ENCODE results near the gene CEP290.
"Not testable (repeated sequence)": the region's sequence is repeated elsewhere in the genome, so short reads cannot be mapped to it uniquely, and the experiment has no call there.

CEP290 gene

DNA sequence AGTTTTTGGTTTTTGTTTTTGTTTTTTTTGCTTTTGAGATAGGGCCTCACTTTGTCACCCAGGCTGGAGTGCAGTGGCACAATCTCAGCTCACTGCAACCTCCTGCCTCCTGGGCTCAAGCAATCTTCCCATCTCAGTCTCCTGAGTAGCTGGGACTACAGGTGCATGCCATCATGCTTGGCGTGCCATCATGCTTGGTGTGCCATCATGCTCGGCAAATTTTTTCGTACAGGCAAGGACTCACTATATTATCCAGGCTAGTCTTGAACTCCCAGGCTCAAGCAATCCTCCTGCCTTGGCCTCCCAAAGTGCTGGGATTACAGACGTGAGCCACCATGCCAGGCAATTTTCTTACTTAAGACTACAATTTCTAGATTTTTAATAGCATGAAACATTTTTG is 2.2 kb downstream of the CEP290 start:
- not testable (repeated sequence) for DNase-seq

DNA sequence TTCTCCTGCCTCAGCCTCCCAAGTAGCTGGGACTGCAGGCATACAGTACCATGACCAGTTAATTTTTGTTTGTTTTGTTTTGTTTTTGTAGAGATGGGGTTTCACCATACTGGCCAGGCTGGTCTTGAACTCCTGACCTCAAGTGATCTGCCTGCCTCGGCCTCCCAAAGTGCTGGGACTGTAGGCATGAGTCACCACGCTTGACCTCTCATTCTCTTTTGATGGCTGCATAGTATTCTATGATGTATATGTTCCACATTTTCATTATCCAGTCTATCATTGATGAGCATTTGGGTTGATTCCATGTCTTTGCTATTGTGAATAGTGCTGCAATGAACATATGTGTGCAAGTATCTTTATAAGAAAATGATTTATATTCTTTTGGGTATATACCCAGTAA is 8.7 kb downstream of the CEP290 start:
- DNase-seq: not testable (repeated sequence)

DNA sequence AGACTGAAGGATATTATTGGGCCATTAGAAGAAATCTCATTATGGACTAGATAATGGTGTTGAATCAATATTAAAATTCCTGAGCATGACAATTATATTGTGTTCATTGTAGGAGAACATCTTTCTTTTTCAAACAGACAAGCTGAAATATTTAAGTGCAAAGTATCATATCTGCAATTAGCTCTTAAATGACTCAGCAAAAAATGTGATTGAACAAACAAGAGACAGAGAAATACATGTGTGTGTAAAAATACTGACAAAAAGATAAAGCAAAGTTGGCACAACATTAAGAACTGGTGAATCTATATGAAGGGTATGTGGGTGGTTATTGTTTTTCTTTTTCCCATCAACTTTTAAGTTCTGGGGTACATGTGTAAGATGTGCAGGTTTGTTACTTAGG is 9.5 kb downstream of the CEP290 start:
- DNase-seq: no peak

DNA sequence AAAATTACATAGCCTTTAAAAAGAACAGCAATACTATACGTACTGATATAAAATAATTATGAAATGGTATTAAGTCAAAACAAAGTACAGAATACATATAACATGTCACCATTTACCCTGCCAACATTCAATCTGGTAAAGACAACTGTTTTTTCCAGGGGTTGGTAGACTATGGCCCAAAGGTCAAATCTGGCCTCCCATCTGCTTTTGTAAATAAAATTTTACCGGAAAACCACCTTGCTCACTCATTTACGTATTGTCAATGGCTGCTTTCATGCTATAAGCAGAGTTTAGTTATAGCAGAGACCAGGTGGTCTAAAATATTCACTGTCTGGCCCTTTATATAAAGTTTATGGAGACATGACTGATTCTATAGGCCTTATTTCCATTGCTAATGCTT is 14.0 kb downstream of the CEP290 start:
- no peak for DNase-seq

DNA sequence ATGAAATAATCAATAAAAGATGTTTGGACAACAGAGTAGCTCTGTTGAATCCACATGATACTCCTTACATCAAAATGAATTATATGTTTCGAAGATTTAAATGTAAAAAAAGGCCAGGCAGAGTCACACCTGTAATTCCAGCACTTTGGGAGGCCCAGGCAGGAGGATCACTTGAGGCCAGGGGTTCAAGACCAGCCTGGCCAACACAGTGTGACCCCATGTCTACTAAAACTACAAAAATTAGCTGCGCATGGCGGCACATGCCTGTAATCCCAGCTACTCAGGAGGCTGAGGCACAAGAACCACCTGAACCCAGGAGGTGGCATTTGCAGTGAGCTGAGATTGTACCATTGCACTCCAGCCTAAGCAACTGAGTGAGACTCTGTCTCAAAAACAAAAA is 14.8 kb downstream of the CEP290 start:
- DNase-seq: no peak

DNA sequence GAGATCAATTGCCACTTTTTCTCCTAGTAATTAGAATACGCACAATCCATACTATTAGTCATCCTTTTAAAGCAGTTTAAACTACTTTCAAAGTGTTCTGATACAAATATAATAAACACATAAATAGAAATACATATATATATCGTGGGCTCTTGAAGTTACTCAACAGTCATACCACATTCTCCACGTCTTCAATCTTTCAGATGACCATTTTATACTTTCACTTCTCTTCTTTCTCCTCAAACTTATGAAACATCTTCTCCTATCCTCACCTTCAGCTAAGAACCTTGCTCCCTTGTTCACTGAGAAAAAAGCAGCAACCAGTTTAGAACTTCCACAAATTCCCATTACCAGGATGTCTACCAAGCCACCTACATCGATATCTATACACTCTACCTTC is 19.2 kb downstream of the CEP290 start:
- DNase-seq: no peak

DNA sequence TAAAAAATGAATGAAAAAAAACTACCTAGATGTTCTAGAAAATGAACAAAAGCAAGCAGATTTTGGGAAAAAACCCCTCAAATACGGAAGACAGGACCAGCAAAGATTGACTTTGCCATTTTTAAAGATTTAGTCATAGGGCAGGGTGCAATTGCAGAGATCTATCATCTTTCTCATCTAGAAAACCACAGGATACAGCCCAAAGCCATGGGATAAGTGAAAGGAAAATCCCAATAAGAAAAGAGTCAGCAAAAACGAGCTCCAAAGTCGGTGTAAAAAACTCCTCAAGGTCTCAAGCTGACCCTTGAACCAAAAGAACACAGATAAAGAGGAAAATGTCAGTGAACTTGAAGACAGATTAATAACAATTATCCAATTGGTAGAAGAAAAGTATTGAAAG is 28.0 kb downstream of the CEP290 start:
- peak; percentile 51 for DNase-seq

DNA sequence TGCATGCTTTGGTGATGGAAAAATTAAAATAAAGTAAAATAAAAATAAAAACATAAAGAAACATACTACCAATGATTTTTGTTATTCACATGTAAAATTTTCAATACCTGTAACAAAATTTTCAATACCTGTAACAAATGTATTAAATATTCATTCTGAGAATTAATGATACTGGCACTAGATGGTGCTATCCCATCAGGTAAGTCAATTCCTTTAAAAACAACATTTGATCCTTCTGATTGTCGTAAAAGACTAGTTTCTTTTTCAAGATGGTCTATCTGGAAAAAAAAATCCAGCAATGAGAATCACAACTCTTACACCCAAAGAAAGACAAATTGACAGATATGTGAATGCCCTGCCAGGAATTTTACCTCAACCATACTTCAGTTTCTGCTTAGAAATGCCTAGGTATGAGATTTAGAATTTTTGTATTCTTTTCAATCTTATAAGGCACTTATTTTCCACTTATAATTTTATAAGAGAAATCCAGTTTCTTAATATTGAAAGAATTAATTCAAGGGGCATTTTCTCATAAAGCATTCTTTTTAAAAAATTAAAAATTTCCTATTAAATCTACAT is 30.7 kb downstream of the CEP290 start:
- peak; percentile 57 for DNase-seq

DNA sequence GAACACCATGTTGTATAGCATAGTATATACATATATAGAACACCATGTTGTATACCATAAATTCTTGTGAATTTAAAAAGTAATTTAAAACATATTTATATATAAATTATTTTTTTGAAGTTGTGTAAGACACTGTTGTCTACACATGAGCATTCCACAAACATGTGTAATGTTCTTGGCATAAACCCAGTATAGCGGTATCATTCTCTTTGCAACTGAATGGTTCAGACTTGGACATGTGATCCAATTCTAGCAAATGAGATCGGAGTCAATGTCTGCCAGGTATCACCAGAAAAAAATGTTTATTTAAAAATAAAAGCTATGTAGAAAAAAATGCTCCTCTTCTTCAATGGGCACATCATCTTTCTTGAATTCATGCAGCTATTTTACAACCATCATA is 33.9 kb downstream of the CEP290 start:
- peak; percentile 41 for DNase-seq

DNA sequence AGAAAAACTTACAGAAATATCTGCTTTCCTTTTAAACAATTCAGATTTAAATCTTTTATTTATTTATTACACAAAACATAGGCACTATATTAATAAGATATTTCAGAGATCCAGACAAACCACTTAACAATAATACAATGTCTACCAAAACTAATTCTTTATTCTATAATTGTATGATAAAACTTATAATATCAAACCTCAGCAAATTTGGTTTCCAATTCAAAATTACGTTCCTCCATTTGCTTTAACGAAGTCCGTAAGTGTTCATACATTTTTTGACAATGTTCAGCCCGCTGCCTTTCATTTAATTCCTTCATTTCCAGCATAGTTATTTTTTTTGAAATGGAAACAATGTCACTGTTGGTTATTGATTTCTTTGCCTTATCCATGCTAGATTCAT is 48.3 kb downstream of the CEP290 start:
- no peak for DNase-seq

DNA sequence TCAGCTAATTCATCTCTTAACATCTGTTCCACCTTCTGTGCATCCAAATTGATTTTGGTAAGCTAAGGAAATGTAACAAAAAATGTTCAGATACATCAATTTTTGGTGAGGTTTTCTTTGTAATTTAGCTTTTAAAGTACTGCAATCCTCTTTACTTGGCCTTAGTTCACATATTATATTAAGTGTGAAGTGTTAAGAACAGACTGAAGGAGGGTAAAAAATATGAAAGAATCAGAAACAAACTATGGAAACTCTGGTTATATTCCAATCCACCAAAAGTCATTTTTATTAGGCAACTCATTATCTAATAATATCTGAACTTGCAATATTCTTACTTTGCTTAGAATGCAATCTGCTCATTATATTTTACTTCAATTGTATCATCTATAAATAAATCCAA is 49.1 kb downstream of the CEP290 start:
- no peak for DNase-seq

DNA sequence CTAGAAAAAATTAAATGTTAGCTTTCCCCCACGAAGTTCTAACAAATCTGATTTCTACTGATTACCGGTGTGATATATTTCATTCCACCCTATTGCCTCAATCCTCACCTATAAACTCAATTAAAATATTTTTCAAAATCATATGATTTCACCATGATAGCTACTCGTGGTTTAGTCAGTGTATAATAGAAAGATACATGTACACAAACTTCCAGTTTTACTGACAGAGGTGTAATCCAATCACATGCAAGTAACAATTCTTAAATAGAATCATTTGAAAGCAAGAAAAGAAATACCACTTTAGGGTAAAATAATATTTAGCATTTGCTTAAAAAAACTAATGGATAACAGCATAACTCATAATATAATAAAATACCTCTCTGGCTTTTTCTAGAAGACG is 57.7 kb downstream of the CEP290 start:
- DNase-seq: no peak

DNA sequence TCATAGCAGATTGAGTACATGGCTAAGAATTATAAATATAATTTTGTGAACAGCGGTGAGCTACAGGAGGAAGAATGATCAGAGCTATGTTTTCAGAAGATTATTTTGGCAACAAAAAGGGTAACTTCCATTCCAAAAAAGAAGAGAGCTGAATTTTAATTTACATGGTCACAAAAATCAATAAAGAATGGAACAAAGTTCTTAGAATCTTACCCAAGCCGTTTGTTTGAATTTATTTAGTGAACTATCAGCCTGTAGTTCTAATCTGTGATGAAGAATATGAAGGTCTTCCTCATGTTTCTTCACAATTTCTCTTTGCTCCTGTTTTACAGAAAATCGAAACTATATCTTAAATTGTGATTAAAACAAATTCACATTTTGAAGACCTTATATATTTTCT is 58.3 kb downstream of the CEP290 start:
- no peak for DNase-seq

DNA sequence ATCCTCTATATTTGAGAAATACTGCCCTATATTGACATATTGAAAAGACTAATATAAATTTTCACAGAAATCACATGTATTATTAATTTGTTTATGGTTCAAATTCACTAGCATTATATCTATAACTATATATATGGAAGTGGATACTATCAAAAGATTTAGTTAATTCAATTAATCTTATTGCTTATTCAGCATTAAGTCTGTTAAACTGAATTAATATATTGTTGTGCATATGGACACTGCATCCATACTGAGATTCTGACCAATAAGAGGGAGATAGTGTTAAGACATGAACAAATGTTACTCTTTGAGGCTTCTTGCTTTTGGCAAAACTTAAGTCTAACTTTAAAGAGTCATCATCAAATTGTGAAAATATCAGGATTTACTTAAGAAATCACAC is 60.6 kb downstream of the CEP290 start:
- DNase-seq: no peak

DNA sequence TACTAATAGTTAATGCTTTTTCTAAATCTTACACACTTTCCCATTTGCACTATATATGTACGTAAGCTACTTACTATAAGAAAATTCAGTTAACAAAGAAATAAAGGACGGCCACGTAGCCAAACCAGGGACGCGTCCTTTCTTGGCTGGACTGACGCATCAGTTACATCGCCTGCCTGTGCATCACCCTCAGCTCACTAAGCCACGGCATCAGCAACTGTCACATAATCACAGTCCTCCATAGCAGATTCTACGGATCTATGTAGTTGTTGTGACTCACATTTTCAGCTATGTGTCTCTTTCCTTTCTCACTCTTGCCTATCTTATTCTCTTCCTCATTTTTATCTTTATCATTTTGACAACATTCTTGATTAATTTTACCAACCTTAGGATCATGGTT is 74.6 kb downstream of the CEP290 start:
- peak; percentile 28 for DNase-seq

DNA sequence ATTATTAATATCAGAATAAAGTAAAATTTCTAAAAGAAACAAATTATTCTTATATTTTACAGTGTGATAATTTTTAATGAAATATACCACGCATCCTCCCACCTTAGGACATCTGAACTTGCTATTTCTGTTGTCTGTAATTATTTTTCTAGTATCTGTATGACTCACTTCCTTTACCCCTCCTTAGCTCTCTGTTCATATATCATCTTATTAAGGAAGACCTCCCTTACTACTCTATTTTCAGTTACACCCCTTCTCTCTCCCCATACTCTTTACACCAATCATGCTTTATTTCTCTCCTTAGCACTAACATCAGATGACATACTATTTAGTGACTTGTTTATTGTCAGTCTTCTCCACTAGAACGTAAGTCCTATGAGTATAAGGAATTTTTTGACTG is 78.5 kb downstream of the CEP290 start:
- DNase-seq: peak; percentile 14

DNA sequence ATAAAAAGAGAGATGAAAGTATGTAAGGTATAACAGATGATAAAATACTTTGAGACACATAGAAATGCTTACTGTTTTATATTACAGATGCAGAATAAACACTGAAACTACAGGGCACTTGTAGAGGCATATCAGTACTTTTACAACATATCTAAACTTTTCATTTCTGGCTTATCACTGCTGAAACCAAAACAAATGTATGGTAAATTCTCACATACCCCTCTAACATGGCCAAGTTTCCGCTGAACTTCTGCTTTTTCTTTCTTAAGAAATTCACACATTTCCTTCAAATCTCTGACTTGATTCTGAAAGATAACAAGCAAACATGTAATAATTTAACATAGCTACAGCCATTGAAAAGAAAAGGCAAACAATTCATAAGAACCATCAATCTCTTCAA is 79.4 kb downstream of the CEP290 start:
- DNase-seq: no peak

DNA sequence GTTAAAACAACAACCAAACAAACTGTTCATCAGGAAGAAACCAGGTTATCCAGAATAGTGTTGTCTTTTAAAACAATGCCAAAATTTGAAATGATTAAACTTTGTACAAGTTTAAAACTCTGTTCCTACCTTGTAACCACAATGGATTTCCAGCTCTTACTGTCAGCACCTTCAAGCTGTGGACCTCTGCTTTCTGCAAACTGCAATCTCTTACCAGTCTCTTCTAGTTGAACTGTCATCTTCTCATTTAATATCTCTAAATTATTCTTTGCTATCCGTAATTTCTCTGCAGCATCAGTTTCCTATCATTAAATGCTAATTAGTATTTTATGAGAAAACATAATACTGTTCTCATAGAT is 83.2 kb downstream of the CEP290 start:
- no peak for DNase-seq

DNA sequence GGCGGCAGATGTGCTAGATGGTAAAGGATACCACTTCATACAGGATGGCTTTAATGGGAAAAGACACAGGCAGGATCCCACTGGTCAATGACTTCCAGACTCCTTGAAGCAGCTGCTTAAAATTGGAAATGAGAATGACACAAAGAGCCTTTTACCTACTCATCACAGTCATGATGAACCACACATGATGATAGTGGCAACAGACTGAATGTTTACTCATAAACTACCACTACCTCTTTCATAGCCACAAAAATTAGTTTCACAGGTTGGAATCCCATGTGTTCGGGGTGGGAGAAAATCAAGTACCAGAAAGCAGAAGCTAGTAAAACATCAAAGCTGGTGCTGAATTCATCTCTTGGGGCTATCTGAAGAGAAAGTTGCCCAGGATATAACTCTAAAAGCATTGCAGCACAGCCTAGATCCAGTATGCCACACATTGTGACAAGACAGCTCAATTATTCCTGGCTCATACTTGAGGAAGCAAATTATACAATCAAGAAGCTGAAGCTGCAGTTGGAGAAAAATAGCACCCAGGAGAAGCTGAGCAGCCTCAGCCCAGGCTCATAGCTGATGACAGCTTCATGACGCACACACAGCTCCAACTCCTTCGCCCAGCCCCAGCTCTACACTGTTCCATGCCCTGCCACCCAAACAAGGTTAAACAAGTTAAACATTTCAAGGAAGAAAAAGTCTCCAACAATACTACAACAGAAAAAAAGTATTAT is 83.7 kb downstream of the CEP290 start:
- DNase-seq: peak; percentile 38

DNA sequence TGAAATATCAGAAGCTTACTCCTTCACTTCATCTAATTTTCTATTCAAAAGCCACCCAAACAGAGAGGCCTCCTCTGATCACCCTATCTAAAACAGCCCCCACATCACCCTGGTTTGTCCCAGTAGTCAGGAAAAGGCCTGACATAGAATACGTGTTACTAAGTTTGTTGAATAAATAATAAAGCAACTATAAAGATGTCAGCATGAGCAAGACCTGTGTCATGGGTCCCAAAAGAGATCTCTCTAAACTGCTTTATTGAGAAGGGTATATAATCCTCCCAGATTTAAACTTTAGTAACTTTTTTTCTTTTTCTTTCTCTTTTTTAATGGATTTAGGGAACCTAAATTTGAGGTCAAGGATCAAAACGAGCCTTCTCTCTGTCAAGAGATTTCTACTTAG is 85.3 kb downstream of the CEP290 start:
- no peak for DNase-seq

DNA sequence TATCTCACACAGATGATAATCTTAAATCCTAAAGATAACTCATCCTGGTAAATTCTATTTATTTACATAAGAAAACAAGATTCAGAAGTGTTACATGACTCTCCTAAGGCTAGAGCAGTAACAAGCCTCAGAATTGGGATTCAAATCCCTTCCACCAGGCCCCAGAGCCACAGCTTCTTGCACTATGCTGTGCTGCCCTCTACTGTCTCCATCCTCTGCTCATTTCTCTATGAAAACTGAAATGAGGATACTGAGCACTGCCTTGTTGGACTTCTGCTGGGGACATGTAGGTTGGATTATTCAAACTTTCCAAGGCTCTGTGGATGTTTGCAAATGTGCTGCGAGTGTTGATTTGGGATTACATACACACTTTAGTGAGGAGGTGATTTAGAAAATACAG is 89.2 kb downstream of the CEP290 start:
- peak; percentile 30 for DNase-seq

DNA sequence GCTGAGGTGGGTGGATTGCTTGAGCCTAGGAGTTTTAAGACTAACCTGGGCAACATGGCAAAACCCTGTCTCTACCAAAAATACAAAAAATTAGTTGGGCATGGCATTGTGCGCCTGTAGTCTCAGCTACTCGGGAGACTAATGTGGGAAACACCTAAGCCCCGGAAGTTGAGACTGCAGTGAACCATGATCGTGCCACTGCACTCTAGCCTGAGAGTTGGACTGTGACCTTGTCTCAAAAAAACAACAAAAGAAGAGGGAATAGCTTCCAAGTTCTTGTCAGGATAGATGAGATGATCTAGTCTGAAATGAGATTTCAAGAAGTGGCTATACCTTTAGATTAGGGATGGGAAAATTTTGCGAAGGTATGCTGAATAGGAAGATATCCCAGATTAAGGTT is 97.9 kb downstream of the CEP290 start:
- DNase-seq: no peak

DNA sequence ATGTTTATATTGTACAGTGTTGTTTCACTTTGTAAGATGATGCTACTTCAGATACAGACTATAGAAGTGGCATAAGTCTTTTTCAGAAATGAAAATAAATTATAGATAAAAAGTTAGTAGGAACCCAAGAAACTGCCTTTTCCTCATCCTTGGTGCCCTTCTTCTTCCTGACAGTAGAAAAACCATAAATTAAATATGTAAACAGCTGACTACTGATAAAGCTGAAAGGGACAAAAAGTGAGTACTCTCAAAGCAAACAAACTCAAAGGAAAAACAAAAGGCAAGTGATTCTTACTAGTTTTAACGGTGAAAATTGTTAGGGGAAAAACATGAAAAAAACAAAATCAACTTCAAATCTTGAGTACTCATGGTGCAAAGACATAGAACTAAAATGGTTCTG is 104.1 kb downstream of the CEP290 start:
- DNase-seq: no peak

DNA sequence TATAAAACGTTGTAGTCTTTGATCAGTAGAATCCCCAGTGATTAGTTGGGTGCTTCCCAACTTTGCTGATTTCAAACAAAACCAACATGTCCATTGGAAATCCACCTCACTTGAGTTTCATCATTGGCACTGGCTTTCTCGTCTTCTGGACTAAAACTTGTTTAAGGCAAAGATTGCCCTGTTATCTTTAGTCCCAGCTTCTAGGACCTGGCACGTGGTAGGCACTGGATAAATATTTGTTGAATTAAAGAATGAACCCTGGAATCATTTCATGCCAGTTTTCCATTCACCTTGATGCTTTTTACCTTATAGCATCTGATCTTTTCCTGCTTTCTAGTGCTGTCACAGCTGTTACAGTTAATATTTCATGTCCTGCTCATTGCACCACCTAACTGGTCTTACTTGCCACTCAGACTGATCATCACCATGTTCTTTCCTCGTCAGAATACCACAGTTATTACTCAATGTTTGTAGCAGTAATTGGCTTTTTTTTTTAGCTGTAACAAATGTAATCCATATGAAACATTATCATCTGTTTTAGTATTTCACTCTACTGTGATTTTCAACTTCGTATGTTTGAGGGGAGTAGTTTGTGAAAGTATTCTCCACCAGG is 105.4 kb downstream of the CEP290 start:
- DNase-seq: peak; percentile 66

DNA sequence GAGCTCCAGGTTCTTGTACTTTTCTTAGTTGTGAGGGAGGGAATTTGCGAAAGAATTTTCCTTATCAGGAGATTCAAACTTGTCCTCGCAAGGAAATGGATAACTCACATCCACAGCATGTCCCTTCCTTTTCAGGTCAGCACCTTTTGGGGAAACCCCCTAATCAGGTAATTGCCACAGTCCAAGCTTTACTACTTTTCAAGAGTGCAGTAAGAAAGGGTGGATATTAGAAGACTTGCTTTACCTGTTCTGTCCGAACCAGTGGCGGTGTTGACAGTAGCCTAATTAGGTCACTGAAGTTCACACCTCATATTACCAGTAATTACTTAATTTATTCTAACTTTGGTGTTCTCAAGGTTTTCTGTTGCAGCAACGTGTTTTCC is 106.0 kb downstream of the CEP290 start:
- no peak for DNase-seq
